ENCODE measurements around the gene RARG.

Gene RARG

DNA sequence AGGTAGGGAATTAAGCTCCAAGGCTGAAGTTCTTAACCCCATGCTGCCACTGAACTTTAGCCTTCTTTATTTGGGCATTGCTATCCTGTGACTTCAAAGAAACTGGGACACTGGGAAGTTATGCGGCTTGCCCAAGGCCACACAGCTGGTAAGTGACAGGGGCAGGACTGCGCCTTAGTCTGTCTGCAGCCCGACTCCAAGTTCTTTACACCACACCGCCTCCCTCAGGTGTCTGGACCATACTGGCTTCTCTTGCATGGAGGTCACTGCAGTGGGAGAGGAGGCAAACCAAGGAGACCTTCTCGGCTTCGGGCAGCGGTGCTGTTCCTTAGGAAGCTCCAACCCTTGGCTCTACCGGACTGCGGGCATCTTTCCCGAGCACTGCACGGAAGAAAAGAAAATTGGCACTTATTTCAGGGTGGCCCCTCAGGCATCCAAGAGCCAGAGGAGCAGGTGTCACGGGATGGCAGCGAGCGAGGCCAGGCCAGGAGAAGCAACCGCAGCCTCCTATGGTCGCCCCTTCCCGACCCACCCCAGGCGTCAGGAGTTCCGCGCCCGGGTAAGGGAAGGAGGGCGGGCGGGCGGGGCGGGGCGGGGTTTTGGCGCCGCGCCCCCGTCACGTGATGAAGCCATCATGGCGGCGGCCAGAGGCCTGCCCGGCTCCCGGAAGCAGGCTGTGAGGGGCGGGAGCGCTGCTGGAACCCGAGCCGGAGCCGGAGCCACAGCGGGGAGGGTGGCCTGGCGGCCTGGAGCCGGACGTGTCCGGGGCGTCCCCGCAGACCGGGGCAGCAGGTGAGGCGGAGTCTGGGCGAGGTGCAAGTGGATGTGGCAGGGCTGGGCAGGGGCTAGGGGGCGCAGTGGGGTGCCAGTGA lies 19.7 kb upstream of the RARG start:
- Histone ChIP-seq H2AK5ac (ENCODE audit: low read length, severe bottlenecking) (no peak overlapping the region), H4K8ac (ENCODE audit: low read length) (peak overlapping the region; percentile 98), H3K23ac (ENCODE audit: low read length in 2 of 2) (peak overlapping the region in 1 of 2 experiments; percentile 46), H3K4me1 (ENCODE audit: control insufficient read depth, insufficient read depth, low read depth, low read length) (peaks cover 17% of the 10 kb centered on the region), H3K4me3 (ENCODE audit: insufficient read depth in 1 of 2, low read depth in 1 of 2, low read length in 2 of 2) (peak overlapping the region; percentile 96 to 98), H3K27me3 (ENCODE audit: control insufficient read depth in 1 of 2, insufficient read depth in 1 of 2, low read length in 2 of 2) (no peaks in the 10 kb centered on the region), H2AFZ (ENCODE audit: low read depth, low read length) (peak overlapping the region; percentile 90), H3K14ac (ENCODE audit: low read length in 2 of 2) (peak overlapping the region in 1 of 2 experiments; percentile 68), H3K79me1 (replicated peaks; ENCODE audit: low read length, poor library complexity, severe bottlenecking) (peaks cover 22% of the 10 kb centered on the region), H4K91ac (ENCODE audit: low read length) (peak overlapping the region; percentile 93), H2BK120ac (ENCODE audit: low read depth, low read length) (peak overlapping the region; percentile 73), H3K27ac (ENCODE audit: low read length, poor library complexity, severe bottlenecking) (peak overlapping the region; percentile 67), H3K18ac (ENCODE audit: low read depth in 1 of 2, low read length in 2 of 2) (peak overlapping the region; percentile 94 to 98), H3K4me2 (ENCODE audit: low read length, poor library complexity, severe bottlenecking) (peak overlapping the region; percentile 83), H3K4ac (ENCODE audit: low read depth in 1 of 2, low read length in 2 of 2) (peak overlapping the region; percentile 67 to 88), H2BK12ac (ENCODE audit: low read length in 2 of 2) (peak overlapping the region in 1 of 2 experiments; percentile 45), H2BK15ac (ENCODE audit: low read depth, poor library complexity, severe bottlenecking) (peak overlapping the region; percentile 79), H3K36me3 (ENCODE audit: control insufficient read depth in 1 of 2, insufficient read depth in 2 of 2, low read depth in 1 of 2, low read length in 2 of 2) (peaks cover 19 to 26% of the 10 kb centered on the region in 2 experiments), H2BK5ac (ENCODE audit: low read depth, low read length, poor library complexity, severe bottlenecking) (peak overlapping the region; percentile 59), H3K9ac (ENCODE audit: low read length) (peak overlapping the region; percentile 95), H3K9me3 (ENCODE audit: control insufficient read depth, low read length) (no peaks in the 10 kb centered on the region)
- WGBS = 1% methylated on average over 30 of the region's 51 CpGs
- DNase-seq = peak; percentile 73

DNA sequence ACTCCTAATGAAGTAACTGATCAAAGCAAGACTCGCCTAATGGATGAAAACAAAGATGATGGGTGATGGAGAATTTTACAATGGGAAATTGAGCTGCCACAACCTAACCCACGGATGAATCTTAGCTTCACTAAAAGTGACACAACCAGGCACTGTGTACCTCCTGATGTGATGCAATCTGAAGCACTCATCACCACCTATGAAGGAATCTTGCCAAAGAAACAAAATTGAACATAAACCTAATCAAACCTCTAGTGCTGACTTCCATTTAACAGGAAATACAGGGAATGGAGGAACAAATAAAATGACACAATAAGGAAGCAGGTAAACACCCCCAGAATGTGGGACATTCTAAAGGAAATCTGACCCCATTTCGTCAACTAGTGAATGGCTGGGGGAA lies 13.3 kb upstream of the RARG start:
- H3K23ac ChIP-seq (ENCODE audit: low read length in 2 of 2) = no peak overlapping the region
- no peak overlapping the region for H2BK15ac ChIP-seq (ENCODE audit: low read depth, poor library complexity, severe bottlenecking)
- H2BK120ac ChIP-seq (ENCODE audit: low read depth, low read length) = no peak overlapping the region
- no peak overlapping the region for H3K9ac ChIP-seq (ENCODE audit: low read length)
- H3K4me2 ChIP-seq (ENCODE audit: low read length, poor library complexity, severe bottlenecking) = no peak overlapping the region
- no peak overlapping the region for H3K14ac ChIP-seq (ENCODE audit: low read length in 2 of 2)
- no peak overlapping the region for H4K91ac ChIP-seq (ENCODE audit: low read length)
- no peak overlapping the region for H2BK12ac ChIP-seq (ENCODE audit: low read length in 2 of 2)
- WGBS = 87% methylated on average over 3 of the region's 3 CpGs
- H2AK5ac ChIP-seq (ENCODE audit: low read length, severe bottlenecking) = no peak overlapping the region
- no peak overlapping the region for H3K18ac ChIP-seq (ENCODE audit: low read depth in 1 of 2, low read length in 2 of 2)
- peaks cover 32 to 34% of the 10 kb centered on the region in 2 experiments for H3K27me3 ChIP-seq (ENCODE audit: control insufficient read depth in 1 of 2, insufficient read depth in 1 of 2, low read length in 2 of 2)
- no peaks in the 10 kb centered on the region for H3K36me3 ChIP-seq (ENCODE audit: control insufficient read depth in 1 of 2, insufficient read depth in 2 of 2, low read depth in 1 of 2, low read length in 2 of 2)
- no peak overlapping the region for H4K8ac ChIP-seq (ENCODE audit: low read length)
- H3K9me3 ChIP-seq (ENCODE audit: control insufficient read depth, low read length) = no peaks in the 10 kb centered on the region
- H2AFZ ChIP-seq (ENCODE audit: low read depth, low read length) = no peak overlapping the region
- no peak overlapping the region for H2BK5ac ChIP-seq (ENCODE audit: low read depth, low read length, poor library complexity, severe bottlenecking)
- H3K4me3 ChIP-seq (ENCODE audit: insufficient read depth in 1 of 2, low read depth in 1 of 2, low read length in 2 of 2) = no peak overlapping the region
- no peak overlapping the region for H3K4ac ChIP-seq (ENCODE audit: low read depth in 1 of 2, low read length in 2 of 2)
- no peak for DNase-seq
- H3K4me1 ChIP-seq (ENCODE audit: control insufficient read depth, insufficient read depth, low read depth, low read length) = no peaks in the 10 kb centered on the region
- H3K27ac ChIP-seq (ENCODE audit: low read length, poor library complexity, severe bottlenecking) = no peak overlapping the region
- no peaks in the 10 kb centered on the region for H3K79me1 ChIP-seq (replicated peaks; ENCODE audit: low read length, poor library complexity, severe bottlenecking)

DNA sequence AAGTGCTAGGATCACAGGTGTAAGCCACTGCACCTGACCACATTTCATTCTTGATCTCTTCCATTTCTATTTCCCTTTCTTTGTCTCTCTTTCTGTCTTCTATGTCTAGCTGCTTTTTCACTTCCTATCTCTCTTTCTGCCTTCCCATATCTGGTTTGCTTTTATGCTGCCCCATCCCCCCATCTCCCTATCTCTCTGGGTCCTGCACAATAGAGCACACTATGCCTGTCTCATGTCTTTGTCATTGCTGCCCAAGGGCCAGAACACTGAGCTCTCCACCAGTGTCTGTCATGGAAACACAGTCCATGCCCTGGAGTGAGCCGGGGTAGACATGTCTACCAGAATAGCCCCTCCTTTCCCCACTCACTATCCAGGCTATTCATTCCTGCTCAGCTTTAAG lies 12.3 kb upstream of the RARG start:
- no peaks in the 10 kb centered on the region for H3K79me1 ChIP-seq (replicated peaks; ENCODE audit: low read length, poor library complexity, severe bottlenecking)
- no peak overlapping the region for H3K4me3 ChIP-seq (ENCODE audit: insufficient read depth in 1 of 2, low read depth in 1 of 2, low read length in 2 of 2)
- H2BK15ac ChIP-seq (ENCODE audit: low read depth, poor library complexity, severe bottlenecking) = no peak overlapping the region
- H3K36me3 ChIP-seq (ENCODE audit: control insufficient read depth in 1 of 2, insufficient read depth in 2 of 2, low read depth in 1 of 2, low read length in 2 of 2) = no peaks in the 10 kb centered on the region
- no peak overlapping the region for H4K8ac ChIP-seq (ENCODE audit: low read length)
- H2AFZ ChIP-seq (ENCODE audit: low read depth, low read length) = no peak overlapping the region
- H3K27ac ChIP-seq (ENCODE audit: low read length, poor library complexity, severe bottlenecking) = no peak overlapping the region
- H2BK120ac ChIP-seq (ENCODE audit: low read depth, low read length) = no peak overlapping the region
- no peak overlapping the region for H2AK5ac ChIP-seq (ENCODE audit: low read length, severe bottlenecking)
- no peak overlapping the region for H3K9ac ChIP-seq (ENCODE audit: low read length)
- H3K27me3 ChIP-seq (ENCODE audit: control insufficient read depth in 1 of 2, insufficient read depth in 1 of 2, low read length in 2 of 2) = peaks cover 32 to 34% of the 10 kb centered on the region in 2 experiments
- H3K4ac ChIP-seq (ENCODE audit: low read depth in 1 of 2, low read length in 2 of 2) = no peak overlapping the region
- H4K91ac ChIP-seq (ENCODE audit: low read length) = no peak overlapping the region
- no peak overlapping the region for H3K23ac ChIP-seq (ENCODE audit: low read length in 2 of 2)
- H3K4me2 ChIP-seq (ENCODE audit: low read length, poor library complexity, severe bottlenecking) = no peak overlapping the region
- H3K18ac ChIP-seq (ENCODE audit: low read depth in 1 of 2, low read length in 2 of 2) = no peak overlapping the region
- no peak overlapping the region for H2BK12ac ChIP-seq (ENCODE audit: low read length in 2 of 2)
- WGBS = 47% methylated on average over 1 of the region's 1 CpG
- no peaks in the 10 kb centered on the region for H3K4me1 ChIP-seq (ENCODE audit: control insufficient read depth, insufficient read depth, low read depth, low read length)
- H3K9me3 ChIP-seq (ENCODE audit: control insufficient read depth, low read length) = no peaks in the 10 kb centered on the region
- H2BK5ac ChIP-seq (ENCODE audit: low read depth, low read length, poor library complexity, severe bottlenecking) = no peak overlapping the region
- no peak overlapping the region for H3K14ac ChIP-seq (ENCODE audit: low read length in 2 of 2)
- no peak for DNase-seq

DNA sequence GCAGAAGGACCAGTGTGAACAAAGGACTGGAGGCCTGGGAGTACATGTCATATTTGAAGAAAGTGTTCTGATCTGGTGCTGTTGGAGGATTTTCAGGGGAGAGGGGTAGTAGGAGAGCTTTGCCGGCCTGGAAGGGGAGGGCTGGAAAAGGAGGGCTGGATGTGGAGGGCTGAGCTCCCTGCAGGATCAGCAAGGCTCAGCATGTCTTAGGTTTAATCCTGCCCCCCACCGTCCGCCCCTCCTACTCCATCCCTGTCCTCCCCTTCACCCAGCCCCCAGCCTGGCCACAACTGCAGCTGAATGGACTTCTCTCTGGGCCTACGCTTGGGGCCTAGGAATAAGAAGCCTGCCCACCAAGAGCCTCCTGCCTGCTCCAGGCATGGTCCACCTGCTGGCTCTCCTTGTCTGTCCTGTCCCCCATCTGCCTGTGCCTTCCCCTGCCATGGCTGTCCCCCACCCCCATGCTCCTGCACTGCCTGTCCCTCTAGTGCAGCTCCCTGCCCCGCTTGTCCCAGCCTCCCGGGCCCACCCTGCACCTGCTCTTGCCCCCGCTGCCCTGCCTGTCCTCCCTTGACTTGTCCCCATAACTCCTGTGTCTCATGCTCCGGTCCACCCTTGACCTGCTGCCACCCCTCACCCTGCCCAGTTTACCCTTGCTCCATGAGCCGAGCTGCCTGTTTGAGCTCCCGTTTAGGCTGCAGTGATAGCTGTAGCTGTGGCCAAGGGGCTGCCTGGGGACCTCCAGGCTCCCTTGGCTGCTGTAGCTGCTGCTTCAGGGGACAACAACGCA lies 9.8 kb upstream of the RARG start:
- no peak overlapping the region for H2BK15ac ChIP-seq (ENCODE audit: low read depth, poor library complexity, severe bottlenecking)
- no peak overlapping the region for H2BK5ac ChIP-seq (ENCODE audit: low read depth, low read length, poor library complexity, severe bottlenecking)
- no peaks in the 10 kb centered on the region for H3K36me3 ChIP-seq (ENCODE audit: control insufficient read depth in 1 of 2, insufficient read depth in 2 of 2, low read depth in 1 of 2, low read length in 2 of 2)
- 70% methylated on average over 10 of the region's 11 CpGs for WGBS
- no peak overlapping the region for H2BK12ac ChIP-seq (ENCODE audit: low read length in 2 of 2)
- no peak overlapping the region for H3K9ac ChIP-seq (ENCODE audit: low read length)
- H2AFZ ChIP-seq (ENCODE audit: low read depth, low read length) = no peak overlapping the region
- H3K4me3 ChIP-seq (ENCODE audit: insufficient read depth in 1 of 2, low read depth in 1 of 2, low read length in 2 of 2) = no peak overlapping the region
- no peaks in the 10 kb centered on the region for H3K9me3 ChIP-seq (ENCODE audit: control insufficient read depth, low read length)
- no peak overlapping the region for H3K27ac ChIP-seq (ENCODE audit: low read length, poor library complexity, severe bottlenecking)
- no peak overlapping the region for H3K23ac ChIP-seq (ENCODE audit: low read length in 2 of 2)
- no peak overlapping the region for H3K4me2 ChIP-seq (ENCODE audit: low read length, poor library complexity, severe bottlenecking)
- no peak overlapping the region for H3K4ac ChIP-seq (ENCODE audit: low read depth in 1 of 2, low read length in 2 of 2)
- no peaks in the 10 kb centered on the region for H3K4me1 ChIP-seq (ENCODE audit: control insufficient read depth, insufficient read depth, low read depth, low read length)
- H3K27me3 ChIP-seq (ENCODE audit: control insufficient read depth in 1 of 2, insufficient read depth in 1 of 2, low read length in 2 of 2) = peaks cover 32 to 37% of the 10 kb centered on the region in 2 experiments
- no peak overlapping the region for H2AK5ac ChIP-seq (ENCODE audit: low read length, severe bottlenecking)
- DNase-seq = no peak
- no peak overlapping the region for H3K14ac ChIP-seq (ENCODE audit: low read length in 2 of 2)
- H3K79me1 ChIP-seq (replicated peaks; ENCODE audit: low read length, poor library complexity, severe bottlenecking) = no peaks in the 10 kb centered on the region
- no peak overlapping the region for H2BK120ac ChIP-seq (ENCODE audit: low read depth, low read length)
- H3K18ac ChIP-seq (ENCODE audit: low read depth in 1 of 2, low read length in 2 of 2) = no peak overlapping the region
- H4K91ac ChIP-seq (ENCODE audit: low read length) = peak overlapping the region; percentile 39
- H4K8ac ChIP-seq (ENCODE audit: low read length) = no peak overlapping the region

Measured in mesenchymal stem cell (in vitro differentiated cells and primary cell).